ENCODE data around the gene IL22RA1.

IL22RA1 gene

DNA sequence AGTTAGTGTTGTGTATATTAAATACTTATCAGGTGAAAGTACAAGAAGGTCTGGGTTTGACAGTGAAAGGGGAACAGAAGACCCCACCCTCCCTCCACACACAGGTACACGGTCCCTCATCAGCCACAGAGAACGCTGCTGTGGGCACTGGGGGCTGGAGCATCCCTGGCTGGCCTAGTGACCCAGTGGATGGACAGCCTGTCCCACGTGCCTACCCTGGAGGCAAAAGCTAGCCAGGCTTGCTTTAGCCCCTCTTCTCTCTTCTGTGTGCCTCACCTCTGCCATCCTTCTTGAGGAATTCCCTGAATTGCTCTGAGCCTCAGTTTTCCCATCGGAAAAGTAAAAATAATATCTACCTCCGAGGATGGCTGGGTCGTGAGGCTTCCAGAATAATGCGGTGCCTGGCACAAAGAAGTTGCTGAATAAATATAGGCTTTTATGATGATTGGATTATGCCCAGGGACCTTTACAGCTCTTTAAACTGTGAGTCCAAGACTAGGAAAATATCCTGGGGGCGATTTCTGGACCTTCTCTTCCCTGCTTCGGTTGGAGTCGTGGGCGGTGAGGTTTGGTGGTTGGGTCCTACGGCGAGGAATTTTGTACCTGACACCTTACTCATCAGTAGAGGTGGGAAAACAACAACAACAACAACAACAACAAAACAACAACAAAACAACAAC lies 43.2 kb upstream of the IL22RA1 start:
- Histone ChIP-seq H3K27ac (no peak overlapping the region), H3K4me3 (no peak overlapping the region)
- no peak for DNase-seq (ENCODE audit: low spot score)
- TF ChIP-seq, protein P1, sequence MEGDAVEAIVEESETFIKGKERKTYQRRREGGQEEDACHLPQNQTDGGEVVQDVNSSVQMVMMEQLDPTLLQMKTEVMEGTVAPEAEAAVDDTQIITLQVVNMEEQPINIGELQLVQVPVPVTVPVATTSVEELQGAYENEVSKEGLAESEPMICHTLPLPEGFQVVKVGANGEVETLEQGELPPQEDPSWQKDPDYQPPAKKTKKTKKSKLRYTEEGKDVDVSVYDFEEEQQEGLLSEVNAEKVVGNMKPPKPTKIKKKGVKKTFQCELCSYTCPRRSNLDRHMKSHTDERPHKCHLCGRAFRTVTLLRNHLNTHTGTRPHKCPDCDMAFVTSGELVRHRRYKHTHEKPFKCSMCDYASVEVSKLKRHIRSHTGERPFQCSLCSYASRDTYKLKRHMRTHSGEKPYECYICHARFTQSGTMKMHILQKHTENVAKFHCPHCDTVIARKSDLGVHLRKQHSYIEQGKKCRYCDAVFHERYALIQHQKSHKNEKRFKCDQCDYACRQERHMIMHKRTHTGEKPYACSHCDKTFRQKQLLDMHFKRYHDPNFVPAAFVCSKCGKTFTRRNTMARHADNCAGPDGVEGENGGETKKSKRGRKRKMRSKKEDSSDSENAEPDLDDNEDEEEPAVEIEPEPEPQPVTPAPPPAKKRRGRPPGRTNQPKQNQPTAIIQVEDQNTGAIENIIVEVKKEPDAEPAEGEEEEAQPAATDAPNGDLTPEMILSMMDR (IDR thresholded peaks at IDR 0.05) = no peak

DNA sequence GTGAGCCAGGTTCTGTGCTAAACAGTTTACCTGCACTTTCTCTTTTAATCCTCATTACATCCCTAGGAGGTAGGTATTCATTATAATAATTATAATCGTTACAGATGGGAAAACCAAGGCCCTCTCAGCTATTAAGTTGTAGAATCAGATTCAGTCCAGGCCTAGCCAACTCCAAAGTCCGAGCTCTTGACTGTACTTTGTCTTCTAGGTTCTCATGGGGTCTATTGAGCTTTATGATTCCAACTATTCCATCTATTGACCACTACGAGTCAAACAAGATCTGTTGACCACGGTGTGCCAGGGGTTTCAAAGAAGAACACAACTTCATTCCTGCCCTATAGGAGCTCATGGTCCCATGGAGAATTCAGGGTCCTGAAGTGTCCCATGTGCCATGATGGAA lies 42.1 kb upstream of the IL22RA1 start:
- Histone ChIP-seq H3K27ac (no peak overlapping the region), H3K4me3 (no peak overlapping the region)
- TF ChIP-seq, protein P1 (IDR thresholded peaks at IDR 0.05) = no peak
- DNase-seq (ENCODE audit: low spot score) = no peak

DNA sequence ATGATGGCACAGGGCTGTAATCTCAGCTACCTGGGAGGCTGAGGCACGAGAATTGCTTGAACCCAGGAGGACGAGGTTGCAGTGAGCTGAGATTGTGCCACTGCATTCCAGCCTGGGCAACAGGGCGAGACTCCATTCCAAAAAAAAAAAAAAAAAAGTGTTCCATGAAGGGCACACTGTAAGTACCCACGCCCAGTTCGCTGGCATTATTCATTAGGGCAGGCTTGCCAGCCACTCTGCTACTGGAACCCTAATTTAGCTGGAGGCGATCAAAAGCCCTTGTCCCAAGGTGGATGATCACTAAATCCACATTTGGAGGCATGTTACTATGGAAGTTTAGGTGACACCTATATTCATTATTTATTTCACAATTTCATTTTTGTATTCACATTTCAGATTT lies 39.1 kb upstream of the IL22RA1 start:
- H3K27ac ChIP-seq = no peak overlapping the region
- no peak for DNase-seq (ENCODE audit: low spot score)
- no peak overlapping the region for H3K4me3 ChIP-seq
- TF ChIP-seq, protein P1 (IDR thresholded peaks at IDR 0.05) = no peak

DNA sequence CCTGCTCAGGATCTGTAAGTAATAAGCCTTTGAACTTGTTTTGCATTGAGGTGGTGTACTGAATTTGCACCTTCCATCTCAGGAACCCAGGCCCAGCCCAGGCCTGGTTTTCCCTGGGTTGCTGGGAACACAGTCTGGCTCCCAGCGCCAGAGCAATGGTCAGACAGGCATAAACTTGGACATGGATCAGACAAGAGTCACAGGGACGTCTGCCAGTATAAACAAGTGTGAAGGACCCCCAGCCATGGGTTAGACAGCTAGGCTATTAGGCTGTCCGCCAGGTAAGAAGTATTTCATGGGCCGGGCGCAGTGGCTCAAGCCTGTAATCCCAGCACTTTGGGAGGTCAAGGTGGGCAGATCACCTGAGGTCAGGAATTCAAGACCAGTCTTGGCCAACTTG lies 38.7 kb upstream of the IL22RA1 start:
- no peak for DNase-seq (ENCODE audit: low spot score)
- H3K4me3 ChIP-seq = no peak overlapping the region
- no peak overlapping the region for H3K27ac ChIP-seq
- TF ChIP-seq, protein P1 (IDR thresholded peaks at IDR 0.05) = no peak

DNA sequence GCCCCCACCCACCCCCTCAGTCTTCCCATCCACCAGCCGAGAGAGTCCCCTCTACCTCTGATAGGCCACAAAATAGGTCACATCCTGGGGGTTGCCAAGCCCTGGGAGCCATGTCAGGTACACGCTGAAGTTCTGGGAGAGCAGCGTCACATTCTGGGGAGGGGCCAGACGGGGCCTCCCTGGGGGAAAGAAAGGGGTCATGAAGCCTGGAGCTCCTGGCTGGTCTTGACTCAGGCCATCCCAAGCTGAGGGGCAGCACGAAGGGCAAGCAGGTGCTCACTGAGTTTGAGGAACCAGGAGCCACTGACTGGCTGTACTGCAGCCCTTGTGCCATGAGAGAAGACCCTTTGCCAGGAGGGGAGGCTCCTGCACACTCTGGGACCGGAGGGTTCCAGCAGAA lies 37.7 kb upstream of the IL22RA1 start:
- TF ChIP-seq, protein P1 (IDR thresholded peaks at IDR 0.05) = no peak
- H3K27ac ChIP-seq = no peak overlapping the region
- H3K4me3 ChIP-seq = no peak overlapping the region
- no peak for DNase-seq (ENCODE audit: low spot score)

DNA sequence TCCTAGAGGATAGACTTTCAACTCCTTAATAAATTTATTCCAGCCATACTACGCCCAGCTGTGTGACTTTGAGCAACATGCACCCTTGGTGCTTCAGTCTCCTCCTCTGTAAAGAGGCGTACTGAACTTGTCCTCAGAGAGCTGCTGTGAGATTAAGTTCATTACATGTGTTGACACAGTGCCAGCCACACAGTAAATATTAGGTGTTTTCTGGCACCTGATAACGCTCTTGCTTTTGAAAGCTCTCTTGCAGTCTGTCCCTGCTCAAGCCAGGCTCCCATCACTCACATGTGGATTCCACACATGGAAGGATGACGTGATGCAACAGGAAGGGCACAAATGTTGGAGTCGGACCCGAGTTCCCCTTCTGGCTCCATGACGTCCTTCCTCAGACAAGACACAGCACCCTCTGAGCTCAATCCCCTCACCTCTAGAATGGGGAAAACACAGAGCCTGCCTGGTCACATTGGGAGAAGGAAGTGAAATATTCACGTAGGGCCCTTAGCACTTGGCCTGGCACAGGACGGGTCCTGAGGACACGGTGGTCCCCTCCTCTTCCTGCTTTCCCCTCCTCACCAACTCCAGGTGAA lies 36.4 kb upstream of the IL22RA1 start:
- TF ChIP-seq, protein P1 (IDR thresholded peaks at IDR 0.05) = no peak
- Histone ChIP-seq H3K27ac (no peak overlapping the region), H3K4me3 (no peak overlapping the region)
- DNase-seq (ENCODE audit: low spot score) = no peak

DNA sequence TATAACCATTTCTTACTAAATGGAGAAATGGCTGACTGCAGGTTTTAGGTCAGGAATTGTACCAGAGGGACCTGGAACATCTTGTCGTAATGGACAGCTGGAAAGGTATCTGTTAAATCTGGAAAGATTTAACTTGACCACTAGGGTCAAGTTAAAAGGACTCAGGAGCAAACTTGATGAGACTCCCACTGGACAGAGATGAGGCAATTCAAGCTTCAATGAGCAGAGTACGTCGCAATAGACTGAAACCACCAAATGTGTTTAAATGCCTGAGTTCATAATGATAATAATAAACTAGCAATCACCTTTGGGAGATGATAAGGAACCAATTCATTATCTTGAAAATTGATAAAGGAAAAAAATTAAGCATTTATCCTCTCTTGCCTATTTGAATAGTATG lies 35.5 kb upstream of the IL22RA1 start:
- Histone ChIP-seq H3K4me3 (no peak overlapping the region), H3K27ac (no peak overlapping the region)
- TF ChIP-seq, protein P1 (IDR thresholded peaks at IDR 0.05) = no peak
- DNase-seq (ENCODE audit: low spot score) = no peak
